ENCODE results near the gene TMPRSS12. TPM values are rescaled to one million over a fixed set of nuclear protein-coding genes. Genes with fewer than 3 reads are reported as not detected.
A peak's percentile ranks its signal among the peaks of the same experiment; 100 is the strongest.
"Not testable (repeated sequence)": the region's sequence is repeated elsewhere in the genome, so short reads cannot be mapped to it uniquely, and the experiment has no call there.

TMPRSS12 gene
- total RNA-seq, 1 donor = not detected

DNA sequence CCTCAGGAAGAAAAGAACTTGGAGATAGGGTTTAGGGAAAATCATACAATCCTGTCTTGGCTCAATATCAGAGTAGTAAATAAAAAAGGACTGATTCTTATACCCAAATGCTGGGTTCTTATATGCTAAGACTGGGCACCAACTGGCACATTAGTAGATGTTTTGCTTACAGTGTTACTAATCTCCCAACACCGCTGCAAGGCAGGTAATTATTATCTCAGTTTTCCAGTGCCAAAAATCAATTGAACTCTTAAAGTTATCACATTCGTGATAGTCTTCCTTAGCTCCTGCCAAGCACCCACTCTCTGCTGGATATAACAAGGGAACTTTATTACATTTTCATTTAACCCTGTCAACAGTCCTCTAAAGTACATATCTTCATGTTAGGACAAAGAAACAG is 84.6 kb downstream of the TMPRSS12 start:
- no peak for DNase-seq (ENCODE audit: low read depth)
- peak overlapping the region; percentile 93 for H3K4me3 ChIP-seq (ENCODE audit: low read depth, low read length)
- TF ChIP-seq, protein P1, sequence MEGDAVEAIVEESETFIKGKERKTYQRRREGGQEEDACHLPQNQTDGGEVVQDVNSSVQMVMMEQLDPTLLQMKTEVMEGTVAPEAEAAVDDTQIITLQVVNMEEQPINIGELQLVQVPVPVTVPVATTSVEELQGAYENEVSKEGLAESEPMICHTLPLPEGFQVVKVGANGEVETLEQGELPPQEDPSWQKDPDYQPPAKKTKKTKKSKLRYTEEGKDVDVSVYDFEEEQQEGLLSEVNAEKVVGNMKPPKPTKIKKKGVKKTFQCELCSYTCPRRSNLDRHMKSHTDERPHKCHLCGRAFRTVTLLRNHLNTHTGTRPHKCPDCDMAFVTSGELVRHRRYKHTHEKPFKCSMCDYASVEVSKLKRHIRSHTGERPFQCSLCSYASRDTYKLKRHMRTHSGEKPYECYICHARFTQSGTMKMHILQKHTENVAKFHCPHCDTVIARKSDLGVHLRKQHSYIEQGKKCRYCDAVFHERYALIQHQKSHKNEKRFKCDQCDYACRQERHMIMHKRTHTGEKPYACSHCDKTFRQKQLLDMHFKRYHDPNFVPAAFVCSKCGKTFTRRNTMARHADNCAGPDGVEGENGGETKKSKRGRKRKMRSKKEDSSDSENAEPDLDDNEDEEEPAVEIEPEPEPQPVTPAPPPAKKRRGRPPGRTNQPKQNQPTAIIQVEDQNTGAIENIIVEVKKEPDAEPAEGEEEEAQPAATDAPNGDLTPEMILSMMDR (IDR thresholded peaks at IDR 0.05; ENCODE audit: insufficient read depth, low read length) = no peak

DNA sequence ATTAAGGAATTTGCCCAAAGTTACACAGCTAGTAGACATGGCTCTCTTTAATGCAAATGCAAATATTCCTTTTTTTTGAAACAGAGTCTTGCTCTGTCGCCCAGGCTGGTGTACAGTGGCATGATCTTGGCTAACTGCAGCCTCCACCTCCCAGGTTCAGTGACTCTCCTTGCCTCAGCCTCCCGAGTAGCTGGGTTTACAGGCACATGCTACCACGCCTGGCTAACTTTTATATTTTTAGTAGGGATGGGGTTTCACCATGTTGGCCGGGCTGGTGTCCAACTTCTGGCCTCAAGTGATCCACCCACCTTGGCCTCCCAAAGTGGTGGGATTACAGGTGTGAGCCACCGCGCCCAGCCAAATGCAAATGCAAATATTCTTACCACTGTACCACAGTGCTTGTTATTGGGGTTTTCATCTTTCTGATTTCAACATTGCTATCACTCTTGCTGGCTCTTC is 85.1 kb downstream of the TMPRSS12 start:
- TF ChIP-seq, protein P1 (IDR thresholded peaks at IDR 0.05; ENCODE audit: insufficient read depth, low read length) = no peak
- no peak for DNase-seq (ENCODE audit: low read depth)
- peak overlapping the region; percentile 93 for H3K4me3 ChIP-seq (ENCODE audit: low read depth, low read length)

DNA sequence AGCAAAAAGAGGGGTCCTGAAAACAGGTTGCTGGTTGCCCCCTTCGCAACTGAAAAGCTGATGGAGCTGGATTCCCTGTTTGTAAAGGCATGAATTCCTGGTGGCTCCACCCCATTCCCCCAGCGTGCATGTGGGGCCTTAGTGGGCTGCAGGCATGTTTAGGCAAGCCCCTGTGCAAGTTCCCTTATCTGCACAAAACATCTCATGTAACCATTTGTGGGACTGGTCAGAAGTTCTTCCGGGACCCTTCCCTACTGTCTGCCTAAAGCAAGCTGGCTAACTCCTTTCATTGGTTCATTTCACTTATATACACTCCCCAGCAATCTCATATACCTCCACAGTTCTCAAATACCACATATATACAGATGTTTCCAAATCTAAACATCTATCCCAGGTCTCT is 85.7 kb downstream of the TMPRSS12 start:
- DNase-seq (ENCODE audit: low read depth) = peak; percentile 33
- H3K4me3 ChIP-seq (ENCODE audit: low read depth, low read length) = peak overlapping the region; percentile 93
- TF ChIP-seq, protein P1 (IDR thresholded peaks at IDR 0.05; ENCODE audit: insufficient read depth, low read length) = no peak

DNA sequence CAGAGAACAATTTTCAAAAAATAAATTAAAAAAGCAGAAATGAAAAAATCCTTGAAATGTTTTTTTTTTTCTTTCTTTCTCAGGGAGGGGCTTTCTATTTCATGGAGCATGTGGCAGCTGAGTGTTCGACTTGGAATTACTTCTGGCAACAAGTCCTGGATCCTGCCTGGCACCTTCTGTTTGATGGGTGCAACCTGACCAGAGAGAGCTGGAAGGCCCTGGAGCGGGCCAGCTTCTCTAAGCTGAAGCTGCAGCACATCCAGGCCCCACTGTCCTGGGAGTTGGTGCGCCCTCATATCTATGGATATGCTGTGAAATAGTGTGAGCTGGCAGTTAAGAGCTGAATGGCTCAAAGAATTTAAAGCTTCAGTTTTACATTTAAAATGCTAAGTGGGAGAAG is 87.1 kb downstream of the TMPRSS12 start:
- TF ChIP-seq, protein P1 (IDR thresholded peaks at IDR 0.05; ENCODE audit: insufficient read depth, low read length) = no peak
- peak; percentile 7 for DNase-seq (ENCODE audit: low read depth)
- no peak overlapping the region for H3K4me3 ChIP-seq (ENCODE audit: low read depth, low read length)

DNA sequence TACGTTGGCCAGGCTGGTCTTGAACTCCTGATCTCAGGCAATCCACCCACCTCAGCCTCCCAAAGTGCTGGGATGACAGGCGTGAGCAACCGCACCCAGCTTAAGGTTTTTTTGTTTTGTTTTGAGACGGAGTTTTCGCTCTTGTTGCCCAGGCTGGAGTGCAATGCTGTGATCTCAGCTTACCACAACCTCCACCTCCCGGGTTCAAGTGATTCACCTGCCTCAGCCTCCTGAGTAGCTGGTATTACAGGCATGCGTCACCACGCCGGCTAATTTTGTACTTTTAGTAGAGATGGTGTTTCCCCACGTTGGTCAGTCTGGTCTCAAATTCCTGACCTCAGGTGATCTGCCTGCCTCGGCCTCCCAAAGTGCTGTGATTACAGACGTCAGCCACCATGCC is 87.8 kb downstream of the TMPRSS12 start:
- not testable (repeated sequence) for H3K4me3 ChIP-seq (ENCODE audit: low read depth, low read length); DNase-seq (ENCODE audit: low read depth)

DNA sequence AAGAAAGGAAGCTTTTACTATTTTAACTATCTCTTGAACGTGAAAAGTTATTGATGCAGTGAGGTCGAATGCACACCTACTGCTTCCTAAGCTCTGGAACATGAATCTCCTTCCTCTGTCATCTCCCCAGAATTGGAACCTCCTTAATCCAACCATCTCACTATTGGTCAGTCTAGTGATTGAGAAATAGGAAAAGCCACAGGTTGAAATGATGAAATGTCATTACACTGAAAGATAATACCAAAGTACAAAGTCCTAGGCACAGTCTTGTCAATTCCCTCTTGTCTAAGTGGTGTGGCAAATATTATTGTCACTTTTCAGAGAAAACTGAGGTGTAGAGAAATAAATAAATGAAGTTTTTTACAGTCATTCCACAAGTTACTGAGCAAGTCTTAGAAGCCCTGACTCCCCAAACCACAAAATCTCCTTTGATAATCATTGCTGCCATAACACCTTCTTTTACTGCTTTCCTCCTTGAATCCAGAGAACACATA is 90.1 kb downstream of the TMPRSS12 start:
- no peak overlapping the region for H3K4me3 ChIP-seq (ENCODE audit: low read depth, low read length)
- DNase-seq (ENCODE audit: low read depth) = no peak
- TF ChIP-seq, protein P1 (IDR thresholded peaks at IDR 0.05; ENCODE audit: insufficient read depth, low read length) = no peak

DNA sequence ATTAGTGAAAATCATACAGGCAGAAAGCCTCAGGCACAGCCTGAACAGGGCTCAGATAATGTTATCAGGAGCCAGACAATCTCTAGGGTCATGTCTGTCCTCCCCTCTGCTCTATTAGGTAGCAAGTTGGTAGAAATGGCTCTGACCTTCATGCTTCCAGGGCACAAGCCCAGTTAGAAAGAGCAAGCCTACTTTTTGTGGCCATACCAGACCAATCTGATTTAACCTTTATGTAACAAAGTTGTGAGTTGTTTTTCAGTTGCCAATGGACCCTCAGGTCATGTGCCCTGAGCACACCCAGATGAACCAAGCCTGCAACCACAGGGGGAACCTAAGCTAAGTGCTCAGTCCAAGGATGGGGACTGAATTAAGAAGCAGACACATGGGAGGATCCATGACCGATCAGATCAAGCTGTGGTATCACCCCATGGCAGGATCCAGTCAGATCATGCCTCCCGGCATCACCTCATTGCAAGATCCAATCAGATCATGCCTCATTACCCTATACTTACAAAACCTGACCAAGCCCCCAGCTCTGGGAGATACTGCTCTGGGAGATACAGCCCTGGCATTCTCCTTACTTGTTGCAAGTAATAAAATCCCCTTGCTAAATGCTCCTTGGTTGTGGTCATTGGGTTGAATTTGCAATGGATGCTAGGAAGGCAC is 90.9 kb downstream of the TMPRSS12 start:
- H3K4me3 ChIP-seq (ENCODE audit: low read depth, low read length) = no peak overlapping the region
- TF ChIP-seq, protein P1 (IDR thresholded peaks at IDR 0.05; ENCODE audit: insufficient read depth, low read length) = no peak
- DNase-seq (ENCODE audit: low read depth) = peak; percentile 23

All from fibroblast of the aortic adventitia (primary cell).